Measurements from ENCODE around the gene CNMD. TPM values are rescaled to one million over a fixed set of nuclear protein-coding genes. Genes with fewer than 3 reads are reported as not detected.

Gene CNMD
- total RNA-seq, 1 experiment from 2014 or later = 42.6 TPM

- Histone ChIP-seq H3K36me3 (replicated peaks; ENCODE audit: control insufficient read depth, insufficient read depth, low read length) (no peaks in the 10 kb centered on the region), H3K4me3 (ENCODE audit: insufficient read depth, low read depth, low read length) (no peak overlapping the region), H3K27me3 (ENCODE audit: control insufficient read depth, insufficient read depth, low read length) (no peaks in the 10 kb centered on the region)
- no peak for DNase-seq
These were observed 26.2 kb upstream of the CNMD start for GRCh38 chr13:52765611-52766390.

- no peak overlapping the region for H3K4me3 ChIP-seq (ENCODE audit: insufficient read depth, low read depth, low read length)
- DNase-seq = no peak
- no peaks in the 10 kb centered on the region for H3K36me3 ChIP-seq (replicated peaks; ENCODE audit: control insufficient read depth, insufficient read depth, low read length)
- no peaks in the 10 kb centered on the region for H3K27me3 ChIP-seq (ENCODE audit: control insufficient read depth, insufficient read depth, low read length)
These were observed 20.5 kb upstream of the CNMD start for GRCh38 chr13:52760077-52760476.

GRCh38 chr13:52758114-52758513 is 18.5 kb upstream of the CNMD start:
- DNase-seq = no peak
- no peaks in the 10 kb centered on the region for H3K27me3 ChIP-seq (ENCODE audit: control insufficient read depth, insufficient read depth, low read length)
- no peaks in the 10 kb centered on the region for H3K36me3 ChIP-seq (replicated peaks; ENCODE audit: control insufficient read depth, insufficient read depth, low read length)
- no peak overlapping the region for H3K4me3 ChIP-seq (ENCODE audit: insufficient read depth, low read depth, low read length)

- H3K27me3 ChIP-seq (ENCODE audit: control insufficient read depth, insufficient read depth, low read length) = no peaks in the 10 kb centered on the region
- H3K4me3 ChIP-seq (ENCODE audit: insufficient read depth, low read depth, low read length) = no peak overlapping the region
- no peaks in the 10 kb centered on the region for H3K36me3 ChIP-seq (replicated peaks; ENCODE audit: control insufficient read depth, insufficient read depth, low read length)
- DNase-seq = no peak
These were observed 11.6 kb upstream of the CNMD start for GRCh38 chr13:52751196-52751595.

GRCh38 chr13:52750713-52751112 is 11.1 kb upstream of the CNMD start:
- Histone ChIP-seq H3K27me3 (ENCODE audit: control insufficient read depth, insufficient read depth, low read length) (no peaks in the 10 kb centered on the region), H3K4me3 (ENCODE audit: insufficient read depth, low read depth, low read length) (no peak overlapping the region), H3K36me3 (replicated peaks; ENCODE audit: control insufficient read depth, insufficient read depth, low read length) (no peaks in the 10 kb centered on the region)
- DNase-seq = no peak

GRCh38 chr13:52749419-52749818 is 9.8 kb upstream of the CNMD start:
- no peaks in the 10 kb centered on the region for H3K27me3 ChIP-seq (ENCODE audit: control insufficient read depth, insufficient read depth, low read length)
- no peaks in the 10 kb centered on the region for H3K36me3 ChIP-seq (replicated peaks; ENCODE audit: control insufficient read depth, insufficient read depth, low read length)
- DNase-seq = no peak
- H3K4me3 ChIP-seq (ENCODE audit: insufficient read depth, low read depth, low read length) = no peak overlapping the region

- H3K4me3 ChIP-seq (ENCODE audit: insufficient read depth, low read depth, low read length) = no peak overlapping the region
- H3K27me3 ChIP-seq (ENCODE audit: control insufficient read depth, insufficient read depth, low read length) = no peaks in the 10 kb centered on the region
- H3K36me3 ChIP-seq (replicated peaks; ENCODE audit: control insufficient read depth, insufficient read depth, low read length) = no peaks in the 10 kb centered on the region
- DNase-seq = no peak
These were observed 6.5 kb upstream of the CNMD start for GRCh38 chr13:52746141-52746540.

GRCh38 chr13:52744842-52745375 is 5.3 kb upstream of the CNMD start:
- no peak for DNase-seq
- no peaks in the 10 kb centered on the region for H3K36me3 ChIP-seq (replicated peaks; ENCODE audit: control insufficient read depth, insufficient read depth, low read length)

GRCh38 chr13:52743988-52744387 is 4.4 kb upstream of the CNMD start:
- DNase-seq = no peak
- peaks cover 3% of the 10 kb centered on the region; the same call in 1 of the 2 replicates for H3K27me3 ChIP-seq (ENCODE audit: control insufficient read depth, insufficient read depth, low read length)
- H3K36me3 ChIP-seq (replicated peaks; ENCODE audit: control insufficient read depth, insufficient read depth, low read length) = no peaks in the 10 kb centered on the region
- no peak overlapping the region for H3K4me3 ChIP-seq (ENCODE audit: insufficient read depth, low read depth, low read length)

More at GRCh38 chr13:52744842-52745375, 5.3 kb upstream of the CNMD start:
- peaks cover 2% of the 10 kb centered on the region; the same call in 1 of the 2 replicates for H3K27me3 ChIP-seq (ENCODE audit: control insufficient read depth, insufficient read depth, low read length)
- H3K4me3 ChIP-seq (ENCODE audit: insufficient read depth, low read depth, low read length) = no peak overlapping the region

- DNase-seq = no peak
- Histone ChIP-seq H3K36me3 (replicated peaks; ENCODE audit: control insufficient read depth, insufficient read depth, low read length) (no peaks in the 10 kb centered on the region), H3K4me3 (ENCODE audit: insufficient read depth, low read depth, low read length) (no peak overlapping the region), H3K27me3 (ENCODE audit: control insufficient read depth, insufficient read depth, low read length) (peaks cover 5% of the 10 kb centered on the region; the same call in 1 of the 2 replicates)
These were observed 3.9 kb upstream of the CNMD start for GRCh38 chr13:52743569-52743968.

- Histone ChIP-seq H3K36me3 (replicated peaks; ENCODE audit: control insufficient read depth, insufficient read depth, low read length) (no peaks in the 10 kb centered on the region), H3K4me3 (ENCODE audit: insufficient read depth, low read depth, low read length) (peak overlapping the region; percentile 71), H3K27me3 (ENCODE audit: control insufficient read depth, insufficient read depth, low read length) (peaks cover 5% of the 10 kb centered on the region; the same call in 1 of the 2 replicates)
- peak; percentile 92 for DNase-seq
These were observed 727 bp downstream of the CNMD start for GRCh38 chr13:52738719-52739467.

GRCh38 chr13:52737965-52738364 is 1.7 kb downstream of the CNMD start:
- Histone ChIP-seq H3K4me3 (ENCODE audit: insufficient read depth, low read depth, low read length) (no peak overlapping the region), H3K27me3 (ENCODE audit: control insufficient read depth, insufficient read depth, low read length) (peaks cover 5% of the 10 kb centered on the region; the same call in 1 of the 2 replicates), H3K36me3 (replicated peaks; ENCODE audit: control insufficient read depth, insufficient read depth, low read length) (no peaks in the 10 kb centered on the region)
- DNase-seq = peak; percentile 52

- H3K27me3 ChIP-seq (ENCODE audit: control insufficient read depth, insufficient read depth, low read length) = peaks cover 5% of the 10 kb centered on the region; the same call in 1 of the 2 replicates
- H3K4me3 ChIP-seq (ENCODE audit: insufficient read depth, low read depth, low read length) = no peak overlapping the region
- DNase-seq = peak; percentile 25
- H3K36me3 ChIP-seq (replicated peaks; ENCODE audit: control insufficient read depth, insufficient read depth, low read length) = no peaks in the 10 kb centered on the region
These were observed 2.2 kb downstream of the CNMD start for GRCh38 chr13:52737451-52737850.

GRCh38 chr13:52736891-52737290 is 2.7 kb downstream of the CNMD start:
- DNase-seq = peak; percentile 31
- Histone ChIP-seq H3K36me3 (replicated peaks; ENCODE audit: control insufficient read depth, insufficient read depth, low read length) (peaks cover 3% of the 10 kb centered on the region), H3K4me3 (ENCODE audit: insufficient read depth, low read depth, low read length) (no peak overlapping the region), H3K27me3 (ENCODE audit: control insufficient read depth, insufficient read depth, low read length) (peaks cover 5% of the 10 kb centered on the region; the same call in 1 of the 2 replicates)

Measured in H7 (cell line).